Left cardiac atrium (tissue), 4 donors: ENCODE measurements around the gene SLC46A1. TPM values are rescaled to one million over a fixed set of nuclear protein-coding genes. Genes with fewer than 3 reads are reported as not detected.

Source experiments
- ATAC-seq, 2 donors: fragments of 200-7000 bp; cut with Tn5 transposase; one replicate each; pipeline ENCODE4 v1.9.1; 2020; ENCODE audit warnings: mild to moderate bottlenecking in 2 of 2, moderate library complexity in 2 of 2
- DNase-seq: peaks from one replicate; pipeline ENCODE4 v3.0.0-alpha.2; 2020
- intact Hi-C, 2 donors: fragments of 100-400 bp; cut with DNase I; formaldehyde crosslinking; loops; one replicate each; pipeline versions ENCODE4 v1.14.1 to v1.15.1; 2022 to 2023
- microRNA-seq, 2 donors: library from miRNA; unstranded; fragments of <30 nt; microRNA quantifications; one replicate each; pipeline ENCODE4 v1.2.0, GENCODE V29; 2020
- total RNA-seq, 2 donors: library from RNA; stranded (reverse); fragmentation: NEBNext Ultra II Directional; extraction: Animal tissue kit (Norgen Biotek cat#: 25700); gene quantifications; one replicate each; pipeline ENCODE4 v1.2.1, GENCODE V29; 2021
- donor health status: DM: no; HTN: yes; CAD: no.
- donor health status: DM: no; HTN: yes; CAD: no; lungs with severe emphysema.
- donor health status: DM: yes; HTN: yes; CAD: no.
- donor health status: Dilated cardiomyopathy.

SLC46A1 gene
- total RNA-seq, 2 donors from 2014 or later: 7.0 to 9.9 TPM

DNA sequence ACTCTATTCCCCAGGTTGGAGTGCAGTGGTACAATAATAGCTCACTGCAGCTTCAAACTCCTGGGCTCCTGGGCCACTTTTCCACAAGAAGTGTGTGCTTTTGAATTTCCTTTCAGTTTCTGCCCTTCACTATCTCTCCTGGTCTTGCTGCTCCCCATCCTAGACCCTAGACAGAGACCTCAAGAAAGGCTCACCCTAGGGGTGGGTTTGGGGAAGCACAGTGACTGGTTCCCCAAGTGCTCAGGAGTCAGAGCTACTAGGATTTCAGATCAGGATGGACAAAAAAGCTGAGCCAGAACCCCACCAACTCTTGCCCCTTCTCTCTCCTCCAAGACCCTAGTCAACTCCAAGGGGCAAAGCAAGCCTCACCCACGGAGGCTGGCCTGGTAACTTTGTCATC lies 39.4 kb downstream of the SLC46A1 start:
- DNase-seq (no peak), ATAC-seq (no peak)
- intact Hi-C loops: no loop called here

DNA sequence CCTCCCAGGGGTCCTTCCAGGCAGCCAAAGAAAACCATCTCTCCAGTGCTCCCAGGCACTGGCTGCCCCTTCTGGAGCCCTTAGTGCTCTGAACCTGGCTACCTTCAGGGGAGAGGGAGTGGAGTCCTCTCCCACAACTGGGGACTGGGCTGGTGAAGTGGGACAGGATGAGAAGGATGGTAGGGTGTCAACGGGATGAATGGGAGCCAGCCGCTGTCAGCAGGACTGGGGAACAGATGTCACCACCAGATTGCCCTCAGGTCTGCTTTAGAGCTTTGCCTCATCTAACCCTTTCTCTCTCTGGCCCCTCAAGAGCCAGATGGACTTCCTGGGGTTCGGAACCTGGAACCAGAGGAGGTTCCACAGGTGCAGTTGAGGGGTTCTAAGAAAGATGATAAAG lies 40.5 kb downstream of the SLC46A1 start:
- DNase-seq (no peak), ATAC-seq (no peak)
- intact Hi-C loops: no loop called here

DNA sequence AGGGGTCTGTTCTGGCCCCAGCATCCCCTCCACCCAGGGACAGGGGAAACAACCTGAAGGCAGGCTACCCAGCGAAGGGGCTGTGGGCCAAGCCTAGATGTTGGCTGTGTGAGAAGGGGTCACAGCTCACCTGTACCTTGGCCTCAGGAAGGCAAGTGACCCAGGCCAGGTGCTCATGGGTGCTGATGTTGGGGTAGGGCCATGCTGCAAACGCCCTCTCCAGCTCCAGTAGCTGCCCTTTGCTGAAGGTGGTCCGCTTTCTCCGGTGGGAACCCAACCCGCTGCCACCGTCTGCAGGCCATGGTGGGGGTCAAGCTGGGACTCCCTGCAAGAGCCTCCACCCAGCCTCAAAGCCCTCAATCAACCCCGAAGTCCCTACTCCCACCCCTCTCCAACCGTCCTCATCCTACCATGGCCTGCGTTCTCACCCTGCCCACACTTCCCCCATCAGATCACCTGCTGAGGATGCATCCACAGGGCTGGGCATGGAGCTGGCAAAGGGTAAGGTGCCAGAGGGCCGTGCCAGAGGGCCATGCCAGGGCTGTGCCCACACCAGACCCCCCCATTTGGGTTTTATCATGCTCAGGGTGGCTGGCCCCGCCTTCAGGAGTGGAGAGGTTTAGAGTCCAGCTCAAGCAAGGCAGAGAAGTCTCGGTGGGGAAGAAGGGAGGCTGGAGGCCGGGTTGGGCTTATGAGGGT lies 41.2 kb downstream of the SLC46A1 start, which contains the start of gene SEBOX:
Gene SEBOX, minus strand, starts transcription at position 535 of the 699 bp plus-strand sequence. Its CDS starts 48 bp downstream, at position 487.
- DNase-seq (no peak), ATAC-seq (no peak)
- intact Hi-C loops: no loop called here

DNA sequence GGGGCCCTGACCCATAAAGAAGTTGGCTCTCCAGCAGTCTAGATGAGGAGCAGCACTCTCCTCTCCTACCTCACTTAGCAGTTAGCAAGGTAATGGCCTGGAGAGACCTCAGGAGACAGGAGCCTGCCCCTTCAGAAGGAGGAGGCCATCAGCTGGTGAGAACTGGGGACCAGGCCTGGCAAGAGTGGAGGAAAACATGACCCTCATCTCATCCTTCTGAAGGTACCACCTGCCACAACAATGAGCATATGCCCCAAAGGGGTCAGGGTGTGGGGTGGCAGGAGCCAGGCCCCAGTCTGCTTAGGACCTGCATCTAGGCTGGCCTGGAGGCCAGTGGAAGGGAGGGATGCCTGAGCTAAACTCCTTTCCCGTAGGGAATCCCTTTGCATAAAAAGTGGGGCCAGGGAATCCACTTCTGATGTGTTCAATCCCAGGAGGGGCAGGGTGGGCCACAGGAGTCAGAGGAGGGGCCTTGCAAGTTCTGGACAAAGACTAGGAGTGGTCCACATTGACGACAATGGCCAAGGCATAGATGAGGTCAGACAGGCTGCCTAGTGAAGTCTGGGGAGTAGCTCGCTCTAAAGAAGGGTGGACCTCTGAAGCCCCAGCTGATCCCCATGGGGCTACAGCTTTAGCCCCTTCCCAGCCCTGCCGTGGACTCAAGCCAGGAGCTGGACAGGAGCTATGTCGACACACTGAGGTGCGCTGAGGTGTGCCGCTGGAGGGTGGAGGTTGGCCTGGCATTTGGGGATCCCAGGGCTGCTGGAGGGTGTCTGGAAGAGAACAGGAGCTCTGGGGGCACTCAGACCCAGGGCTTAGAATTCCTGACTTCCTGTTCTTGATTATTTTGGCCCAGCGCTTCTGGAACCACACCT lies 42.0 kb downstream of the SLC46A1 start:
- ATAC-seq (no peak), DNase-seq (no peak)
- intact Hi-C loops: no loop called here

DNA sequence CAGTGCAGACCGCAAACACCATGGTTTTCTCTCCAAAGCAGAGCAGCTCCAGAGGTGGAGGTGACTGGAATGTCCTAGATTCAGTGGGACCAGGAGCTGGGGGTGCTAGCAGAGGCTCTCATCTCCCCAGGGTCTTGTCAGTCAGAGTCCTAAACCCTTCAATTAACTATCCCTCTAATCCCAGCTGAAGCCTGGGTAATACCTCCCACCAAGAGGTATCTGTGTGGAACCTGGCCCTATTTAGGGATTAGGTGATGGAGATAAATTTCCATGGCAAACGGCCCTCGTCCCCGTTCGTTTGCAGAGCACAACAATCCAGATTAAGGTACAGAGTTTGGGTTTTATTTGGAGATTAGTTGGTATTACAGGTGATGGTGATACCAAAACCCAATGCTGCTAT lies 42.8 kb downstream of the SLC46A1 start:
- ATAC-seq (no peak), DNase-seq (no peak)
- intact Hi-C loops: no loop called here

DNA sequence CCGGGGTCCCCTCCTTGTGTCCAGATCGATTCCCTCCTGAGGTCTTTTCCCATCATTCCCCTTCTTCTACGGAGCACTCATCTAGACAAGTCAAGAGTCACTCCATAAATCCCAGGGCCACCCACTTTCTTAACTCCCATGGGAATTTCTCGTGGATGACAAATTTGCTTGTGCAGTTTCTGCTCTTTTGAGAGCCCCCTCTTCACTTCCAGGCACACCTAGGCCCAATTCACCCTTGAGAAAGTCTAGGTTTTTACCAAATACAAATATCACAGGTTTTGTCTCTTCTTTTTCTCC lies 48.2 kb downstream of the SLC46A1 start:
- intact Hi-C loops: no loop called here
- ATAC-seq (no peak), DNase-seq (no peak)

DNA sequence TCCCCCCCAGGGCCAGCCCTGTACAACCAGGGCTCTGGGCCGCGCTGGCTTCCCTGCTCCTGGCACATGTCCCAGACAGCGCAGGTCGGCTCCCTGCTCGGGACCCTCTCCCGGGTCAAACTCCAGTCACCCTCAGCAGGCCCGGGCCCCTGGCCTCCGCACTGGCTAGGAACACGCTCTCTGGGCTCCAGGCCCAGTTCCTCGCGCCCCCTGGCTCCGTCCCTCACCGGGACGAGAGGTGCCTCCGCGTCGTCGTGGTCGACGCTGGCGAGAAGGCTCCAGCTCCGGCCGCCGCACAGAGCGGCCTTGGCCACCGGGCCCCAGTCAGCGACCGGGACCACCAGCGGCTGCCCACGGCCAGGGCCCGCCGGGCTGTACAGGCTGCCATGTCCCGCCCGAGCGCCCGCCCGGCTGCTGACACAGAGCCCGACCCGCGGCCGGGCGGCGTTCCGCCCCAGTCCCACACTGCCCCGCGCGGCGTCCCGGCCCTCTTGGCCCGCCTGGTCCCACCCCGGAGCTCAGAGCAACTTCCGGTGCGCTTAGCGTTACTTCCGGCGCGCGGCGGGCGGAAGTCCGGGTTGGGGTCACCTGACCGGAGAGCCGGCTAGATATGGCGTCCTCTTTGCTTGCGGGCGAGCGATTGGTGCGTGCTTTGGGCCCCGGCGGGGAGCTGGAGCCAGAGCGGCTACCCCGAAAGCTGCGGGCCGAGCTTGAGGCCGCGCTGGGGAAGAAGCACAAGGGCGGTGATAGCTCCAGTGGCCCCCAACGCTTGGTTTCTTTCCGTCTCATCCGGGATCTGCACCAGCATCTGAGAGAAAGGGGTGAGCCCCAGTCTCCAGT lies 48.7 kb downstream of the SLC46A1 start, which contains the start of gene POLDIP2:
Gene POLDIP2, minus strand, starts transcription at position 467 of the 840 bp plus-strand sequence. Its CDS starts 79 bp downstream, at position 388.
- DNase-seq (peak; percentile 96), ATAC-seq (peak; percentile 99 to 100)
- intact Hi-C loops: no loop called here

DNA sequence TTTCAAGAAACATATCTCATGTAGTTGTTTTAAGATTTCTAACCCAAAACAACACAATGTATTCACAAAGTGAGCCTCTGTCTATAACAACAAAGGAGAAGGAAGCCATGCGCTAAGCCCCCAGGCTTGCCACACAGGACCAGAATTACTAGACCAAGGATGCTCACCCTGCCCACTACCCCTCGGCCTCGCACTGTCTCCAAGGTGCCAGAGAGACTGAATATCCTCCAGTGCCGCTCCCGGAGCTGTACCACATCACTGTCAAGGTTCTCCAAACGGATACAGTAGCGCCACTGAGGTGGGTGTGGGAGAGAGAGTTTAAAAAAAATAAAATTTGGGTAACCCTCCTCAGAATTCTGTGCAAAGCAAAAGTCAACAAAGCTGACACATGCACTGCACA lies 55.7 kb downstream of the SLC46A1 start:
- ATAC-seq (no peak), DNase-seq (no peak)
- intact Hi-C loops: no loop called here

DNA sequence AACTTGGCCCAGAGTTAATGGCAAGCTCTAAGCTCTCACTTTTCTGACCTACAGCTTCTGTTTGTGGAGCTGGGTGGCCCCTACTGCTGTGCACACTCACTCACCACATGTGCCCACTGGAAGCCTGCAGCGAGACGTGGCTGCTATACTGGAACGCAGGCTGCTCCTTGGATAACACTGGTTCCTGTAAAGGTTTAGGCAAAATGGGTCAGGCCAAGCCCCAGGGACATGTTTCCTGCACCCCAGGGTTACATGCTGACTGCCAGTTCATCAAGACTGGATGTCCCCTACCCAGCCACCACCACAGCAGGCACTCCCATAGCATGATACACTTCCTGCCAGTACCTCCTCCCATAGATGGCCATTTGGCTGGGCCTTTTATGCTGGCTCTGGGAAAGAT lies 57.0 kb downstream of the SLC46A1 start:
- ATAC-seq: no peak
- no peak for DNase-seq

DNA sequence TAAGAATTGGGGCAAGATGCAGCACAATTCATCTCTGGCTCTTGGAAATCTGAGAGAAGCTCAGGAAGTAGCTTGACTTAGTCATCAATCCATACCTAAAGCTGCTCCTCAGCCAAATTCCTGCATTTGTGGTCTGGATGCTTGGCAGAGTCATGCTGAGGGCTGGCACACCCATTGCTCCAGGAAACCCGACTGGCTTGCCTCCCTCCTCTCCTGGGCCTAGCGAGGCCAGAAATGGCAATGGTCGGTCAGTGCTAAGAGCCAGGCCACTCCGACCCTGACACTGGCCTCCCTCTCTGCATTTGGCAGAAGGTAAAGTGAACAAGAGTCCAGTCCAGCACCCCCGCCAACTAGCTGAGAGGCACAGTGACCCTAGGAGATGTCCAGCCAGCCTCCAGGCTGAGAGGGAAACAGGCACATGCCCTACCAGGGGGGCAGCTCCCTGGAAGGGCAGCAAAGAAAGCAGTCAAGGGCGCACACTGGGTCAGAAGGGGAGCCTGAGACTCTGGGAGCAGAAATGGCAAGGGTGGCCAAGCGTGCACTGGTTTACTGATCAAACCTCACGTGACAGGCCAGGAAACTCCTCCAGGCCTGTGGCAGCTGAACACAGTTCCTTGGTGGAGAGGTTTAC lies 58.6 kb downstream of the SLC46A1 start:
- no peak for DNase-seq
- no peak for ATAC-seq
- intact Hi-C loops: no loop called here

More for the DNA sequence above, 57.0 kb downstream of the SLC46A1 start:
- intact Hi-C loops: no loop called here

DNA sequence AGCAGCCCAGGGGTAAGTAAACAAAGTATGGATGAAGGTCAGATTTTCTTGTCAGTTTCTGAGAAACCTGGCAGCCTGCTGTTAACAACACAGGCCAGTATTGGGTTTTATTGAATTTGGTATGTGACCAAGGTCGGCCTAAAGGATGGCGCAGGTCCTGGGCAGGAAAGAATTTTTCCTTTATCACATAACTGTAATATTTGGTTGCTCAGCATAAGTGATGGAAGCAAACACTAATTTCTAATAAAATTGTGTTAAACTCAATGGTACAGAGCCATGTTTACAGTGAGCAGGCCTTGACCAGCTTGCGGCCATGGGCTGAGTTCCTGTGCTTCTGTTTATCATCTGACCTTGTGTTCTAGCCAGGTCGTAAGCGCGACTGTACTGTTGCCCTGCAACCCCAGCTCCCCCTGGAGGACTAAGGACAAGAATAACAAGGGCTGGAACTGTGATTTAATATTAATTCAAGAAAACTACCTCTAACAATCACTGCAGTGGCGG lies 59.2 kb downstream of the SLC46A1 start:
- peak; percentile 8 to 58 for ATAC-seq
- no peak for DNase-seq
- intact Hi-C loops: no loop called here

DNA sequence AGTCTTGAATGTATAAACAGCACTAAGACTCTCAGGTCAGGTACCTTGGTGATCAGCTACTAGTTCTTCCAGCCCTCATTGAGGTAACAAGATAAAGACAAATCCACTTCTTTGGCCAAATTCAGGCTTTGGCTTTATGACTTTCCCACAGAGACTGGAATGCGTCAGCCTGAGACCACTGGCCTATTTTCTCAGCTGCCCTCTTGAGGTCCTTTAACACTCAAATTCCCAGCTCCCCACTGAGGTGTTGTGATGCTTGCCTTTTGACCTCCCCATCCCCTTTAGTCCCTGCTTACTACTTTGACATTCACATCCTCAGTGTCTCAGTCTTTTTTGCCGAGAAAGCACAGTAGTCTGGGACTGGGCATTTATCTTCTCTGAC lies 59.8 kb downstream of the SLC46A1 start:
- DNase-seq: no peak
- intact Hi-C loops: no loop called here
- ATAC-seq: no peak

DNA sequence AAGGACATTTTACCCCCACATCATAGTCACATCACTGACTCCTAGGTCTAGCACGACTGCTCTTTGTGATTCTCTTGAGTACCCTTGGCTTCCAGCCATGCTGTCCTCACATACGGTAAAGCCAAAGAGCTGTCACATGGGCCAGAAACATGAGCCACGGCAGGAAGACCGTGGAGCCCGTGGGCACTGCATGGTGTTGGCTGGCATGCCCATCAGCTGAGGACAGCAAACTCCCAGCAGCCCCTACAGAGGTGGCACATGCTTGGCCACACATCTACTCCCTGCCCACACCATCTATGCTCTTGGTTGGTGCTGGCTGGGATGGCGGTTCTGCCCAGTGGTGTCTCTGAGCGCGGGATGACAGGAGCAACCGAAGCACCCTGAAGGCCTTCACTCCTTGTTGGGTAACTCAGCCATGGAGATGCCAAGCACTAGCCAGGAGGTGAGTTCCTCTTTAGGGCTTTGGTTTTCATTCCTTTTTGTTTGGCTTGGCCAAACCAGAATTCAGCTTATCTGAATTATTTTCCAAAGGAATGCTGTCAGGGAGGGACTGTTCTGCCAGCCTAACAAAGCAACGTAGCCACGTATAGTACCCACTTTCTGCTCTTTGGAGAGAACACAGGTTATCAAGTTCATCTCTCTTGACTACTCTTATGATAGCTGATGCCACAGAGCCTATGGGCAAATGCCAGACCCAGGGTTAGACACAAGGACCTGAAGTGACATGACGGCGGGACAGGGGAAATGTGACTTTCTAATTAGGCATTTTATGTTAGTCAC lies 60.4 kb downstream of the SLC46A1 start:
- peak; percentile 66 for DNase-seq
- intact Hi-C loops: no loop called here
- ATAC-seq: peak; percentile 39 to 72

Small RNA genes within 50 kb of the gene (microRNA-seq; reads per million reads assigned to microRNA genes)
- gene MIR4723: 0 to 0.20 reads per million in 2 donors

Other genes starting within 250 kb of the SLC46A1 start
- 1 to 10 TPM; 5.4 to 6.0 TPM for gene TMEM97, start 87.0 kb downstream of the SLC46A1 start, total RNA-seq
- 10 to 100 TPM; 17.7 to 21.0 TPM for gene IFT20, start 70.7 kb downstream of the SLC46A1 start, total RNA-seq
- 10 to 100 TPM; 26.4 to 83.8 TPM for gene TNFAIP1, start 70.5 kb downstream of the SLC46A1 start, total RNA-seq
- 100 to 1,000 TPM in 1 of 2 donors, 10 to 100 TPM in 1; 96.3 to 107 TPM for gene POLDIP2, start 48.7 kb downstream of the SLC46A1 start, total RNA-seq
- gene SEBOX, start 41.0 kb downstream of the SLC46A1 start, total RNA-seq: not detected
- 10 to 100 TPM; 14.3 to 24.3 TPM for gene VTN, start 35.9 kb downstream of the SLC46A1 start, total RNA-seq
- gene SARM1, start 34.5 kb downstream of the SLC46A1 start, total RNA-seq: 10 to 100 TPM in 1 of 2 donors, 1 to 10 TPM in 1; 6.1 to 10.3 TPM
- not detected for gene SLC13A2, start 67.4 kb upstream of the SLC46A1 start, total RNA-seq
- gene FOXN1, start 100.1 kb upstream of the SLC46A1 start, total RNA-seq: not detected
- gene UNC119, start 146.4 kb upstream of the SLC46A1 start, total RNA-seq: 10 to 100 TPM; 13.6 to 23.6 TPM
- gene PIGS, start 165.3 kb upstream of the SLC46A1 start, total RNA-seq: 10 to 100 TPM; 39.9 to 41.4 TPM
- gene ALDOC, start 170.7 kb upstream of the SLC46A1 start, total RNA-seq: 100 to 1,000 TPM; 138 to 164 TPM
- gene SPAG5, start 192.8 kb upstream of the SLC46A1 start, total RNA-seq: 1 to 10 TPM in 1 of 2 donors, under 1 TPM in 1; 0.97 to 2.7 TPM
- gene RSKR, start 208.0 kb upstream of the SLC46A1 start, total RNA-seq: 1 to 10 TPM; 4.4 to 5.8 TPM
- gene BLTP2, start 238.9 kb upstream of the SLC46A1 start, total RNA-seq: 10 to 100 TPM; 83.6 to 93.3 TPM